GM15510 (cell line): ENCODE measurements around the gene CSMD2.

Source experiments
- POLR2A ChIP-seq: IDR thresholded peaks from 3 replicates; pipeline ENCODE4 v1.6.1; 2011; ENCODE audit warnings: borderline replicate concordance; ENCODE audit not compliant: insufficient read length; ENCODE audit errors: extremely low read depth

CSMD2 gene

GRCh38 chr1:34131396-34132160, 33.5 kb downstream of the CSMD2 start:
- no peak for TF ChIP-seq POLR2A

- TF ChIP-seq POLR2A: no peak
These were observed 34.7 kb downstream of the CSMD2 start for GRCh38 chr1:34130306-34130705.

GRCh38 chr1:34129630-34130029, 35.4 kb downstream of the CSMD2 start:
- no peak for TF ChIP-seq POLR2A

GRCh38 chr1:34128186-34128889, 36.7 kb downstream of the CSMD2 start:
- no peak for TF ChIP-seq POLR2A

- TF ChIP-seq POLR2A: no peak
These were observed 37.7 kb downstream of the CSMD2 start for GRCh38 chr1:34127006-34128000.

GRCh38 chr1:34126486-34126885, 38.5 kb downstream of the CSMD2 start:
- TF ChIP-seq POLR2A: no peak

- TF ChIP-seq POLR2A: no peak
These were observed 39.2 kb downstream of the CSMD2 start for GRCh38 chr1:34125721-34126380.

- no peak for TF ChIP-seq POLR2A
These were observed 42.7 kb downstream of the CSMD2 start for GRCh38 chr1:34122080-34122932.

GRCh38 chr1:34115233-34115632, 49.8 kb downstream of the CSMD2 start:
- no peak for TF ChIP-seq POLR2A

- TF ChIP-seq POLR2A: no peak
These were observed 51.1 kb downstream of the CSMD2 start for GRCh38 chr1:34113887-34114286.

- TF ChIP-seq POLR2A: no peak
These were observed 51.7 kb downstream of the CSMD2 start for GRCh38 chr1:34113362-34113761.

- TF ChIP-seq POLR2A: no peak
These were observed 56.3 kb downstream of the CSMD2 start for GRCh38 chr1:34108711-34109110.

GRCh38 chr1:34108269-34108668, 56.8 kb downstream of the CSMD2 start:
- TF ChIP-seq POLR2A: no peak
